HG03342 (cell line): Measurements from ENCODE around the gene ST8SIA5.

Experiments used
- ATAC-seq: cut with Tn5 transposase; IDR thresholded peaks from one replicate; pipeline ENCODE4 v1.9.1; 2021; ENCODE audit warnings: mild to moderate bottlenecking, moderate library complexity; ENCODE audit not compliant: unreplicated experiment

Gene ST8SIA5

GRCh38 chr18:46715062-46715461, 41.8 kb downstream of the ST8SIA5 start:
- no peak for ATAC-seq

GRCh38 chr18:46712406-46712805, 44.4 kb downstream of the ST8SIA5 start:
- no peak for ATAC-seq

DNA sequence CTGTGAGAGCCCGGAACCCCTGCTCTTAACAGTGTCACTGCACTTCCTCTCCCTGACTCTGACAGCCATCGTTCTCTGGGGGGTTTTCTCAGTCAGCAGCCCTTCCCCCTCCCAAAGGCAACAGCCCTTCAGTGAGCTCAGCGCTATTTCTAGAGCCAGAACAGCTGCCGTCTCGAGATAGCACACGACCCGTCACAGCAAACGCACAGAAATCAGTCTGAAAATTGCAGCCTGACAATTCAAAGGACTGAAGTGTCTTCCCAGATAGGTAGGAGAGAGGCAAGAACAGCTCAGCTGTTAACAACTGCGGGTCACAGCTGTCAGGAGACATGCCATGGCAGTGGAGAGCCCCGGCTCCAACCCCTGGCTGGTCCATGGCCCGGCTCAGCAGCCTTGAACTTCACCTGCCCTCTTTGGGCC, 45.4 kb downstream of the ST8SIA5 start:
- ATAC-seq, result peak; percentile 83

- no peak for ATAC-seq
Measured at GRCh38 chr18:46706968-46707367, 49.9 kb downstream of the ST8SIA5 start.

DNA sequence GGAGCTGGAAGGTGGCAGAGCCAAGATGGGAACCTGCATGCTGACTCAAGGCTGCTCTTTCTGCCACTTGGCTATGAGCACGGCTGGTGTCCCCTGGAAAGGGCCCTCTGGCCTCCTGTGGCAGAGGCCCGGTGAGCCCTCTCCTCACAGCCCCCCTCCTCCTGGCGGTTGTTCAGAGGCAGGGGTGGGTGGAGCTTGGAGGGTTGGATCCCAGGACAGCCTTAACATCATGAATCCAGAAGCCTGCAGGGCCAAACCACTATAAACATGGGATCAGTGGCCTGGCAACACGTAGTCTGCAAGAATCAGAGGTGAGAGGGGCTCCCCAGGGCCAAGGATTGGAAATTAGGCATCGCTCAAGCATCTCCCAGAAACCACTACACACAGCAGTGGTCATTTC, 51.3 kb downstream of the ST8SIA5 start:
- no peak for ATAC-seq

GRCh38 chr18:46704816-46705215, 52.0 kb downstream of the ST8SIA5 start:
- no peak for ATAC-seq

DNA sequence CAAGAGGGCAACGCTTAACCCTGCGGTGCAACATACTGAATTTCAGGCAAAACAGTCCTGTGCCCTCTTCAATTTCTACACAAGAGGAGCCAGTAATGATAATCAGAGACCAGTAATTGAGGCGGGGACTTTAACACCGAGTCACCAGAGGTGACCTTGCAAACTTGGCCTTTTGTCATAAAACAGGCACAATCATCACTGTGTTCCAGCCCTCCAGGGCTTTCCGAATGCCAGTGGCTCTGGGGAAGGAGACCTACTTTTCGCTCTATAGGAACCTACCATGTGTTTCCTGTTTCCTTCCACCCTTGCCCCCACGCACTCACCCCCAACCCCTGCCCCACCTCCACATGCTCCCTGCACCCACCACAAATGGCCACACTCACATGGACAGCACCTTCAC, 52.7 kb downstream of the ST8SIA5 start:
- no peak for ATAC-seq

- ATAC-seq, result no peak
Measured at GRCh38 chr18:46702471-46702870, 54.4 kb downstream of the ST8SIA5 start.

DNA sequence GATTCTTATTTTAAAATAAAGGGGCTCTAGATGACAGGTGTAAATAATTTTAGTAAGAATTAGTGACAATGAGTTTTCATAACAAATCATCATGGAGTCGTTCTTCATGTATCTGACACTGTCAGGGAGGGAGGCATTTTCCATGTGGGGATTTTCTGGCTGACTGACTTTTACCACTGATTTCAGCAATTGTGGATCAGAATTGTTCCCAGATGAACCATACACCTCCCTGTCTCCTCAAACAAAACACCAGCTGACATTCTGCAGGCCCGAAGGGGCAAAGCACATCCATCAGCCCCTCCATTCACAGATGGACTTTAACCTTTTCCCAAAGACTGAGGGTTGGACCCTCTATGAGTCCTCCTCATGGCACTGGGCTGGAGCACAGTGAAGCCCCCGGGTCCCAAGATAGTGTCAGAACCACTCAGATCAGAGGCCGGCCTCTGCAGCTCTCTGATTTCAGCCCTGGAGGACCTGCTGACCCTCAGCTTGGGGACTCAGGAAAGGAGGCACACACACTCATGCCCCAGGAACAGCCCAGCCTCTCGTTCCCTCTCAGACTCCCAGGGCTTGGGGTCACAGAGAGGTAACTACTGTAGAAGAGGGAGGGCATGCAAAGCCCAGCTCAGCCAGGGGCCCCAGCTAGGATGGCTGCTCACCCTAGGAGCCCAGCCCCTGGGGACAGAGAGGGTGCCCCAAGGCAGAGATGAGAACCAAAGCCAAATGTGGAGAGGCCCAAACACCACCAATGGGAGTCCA, 56.6 kb downstream of the ST8SIA5 start:
- ATAC-seq, result no peak

- ATAC-seq, result no peak
Measured at GRCh38 chr18:46696702-46697101, 60.2 kb downstream of the ST8SIA5 start.

GRCh38 chr18:46696268-46696667, 60.6 kb downstream of the ST8SIA5 start:
- ATAC-seq, result no peak

GRCh38 chr18:46693996-46694395, 62.9 kb downstream of the ST8SIA5 start:
- ATAC-seq, result no peak

DNA sequence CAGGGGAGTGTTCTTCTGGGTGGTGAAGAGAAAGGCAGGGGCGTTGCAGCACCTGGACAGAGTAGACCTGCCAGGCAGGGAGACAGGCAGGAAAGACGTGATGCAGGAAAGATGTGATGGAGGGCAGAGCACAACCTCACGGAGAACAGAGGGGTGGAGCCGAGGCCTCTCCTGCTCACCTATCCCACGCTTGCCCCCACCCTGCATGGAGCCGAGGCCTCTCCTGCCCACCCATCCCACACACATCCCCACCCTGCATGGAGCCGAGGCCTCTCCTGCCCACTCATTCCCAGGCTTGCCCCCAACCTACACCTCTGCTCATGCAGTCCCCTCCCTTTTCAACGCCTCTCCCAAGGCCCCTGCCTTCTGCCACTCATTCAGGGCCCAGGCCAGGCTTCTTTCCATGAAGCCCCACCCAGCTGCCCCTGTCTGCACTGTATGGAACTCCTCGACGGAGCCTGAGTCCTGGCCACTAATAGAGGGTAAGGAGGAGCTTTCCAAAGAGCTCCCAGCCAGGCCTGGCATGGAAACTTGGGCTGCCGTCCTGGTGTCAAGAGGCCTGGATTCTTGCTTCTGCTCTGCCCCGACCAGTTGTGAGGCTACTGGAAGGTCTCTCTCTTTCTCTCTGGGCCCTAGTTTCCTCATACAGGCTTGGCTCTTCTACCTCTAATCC, 67.9 kb downstream of the ST8SIA5 start:
- ATAC-seq, result no peak

GRCh38 chr18:46686186-46686585, 70.7 kb downstream of the ST8SIA5 start:
- ATAC-seq, result no peak

GRCh38 chr18:46683252-46683651, 73.6 kb downstream of the ST8SIA5 start:
- no peak for ATAC-seq

GRCh38 chr18:46680784-46681695, 75.8 kb downstream of the ST8SIA5 start:
- ATAC-seq, result peak; percentile 72

- ATAC-seq, result no peak
Measured at GRCh38 chr18:46679846-46680598, 76.8 kb downstream of the ST8SIA5 start.

- no peak for ATAC-seq
Measured at GRCh38 chr18:46678785-46679399, 78.0 kb downstream of the ST8SIA5 start.

DNA sequence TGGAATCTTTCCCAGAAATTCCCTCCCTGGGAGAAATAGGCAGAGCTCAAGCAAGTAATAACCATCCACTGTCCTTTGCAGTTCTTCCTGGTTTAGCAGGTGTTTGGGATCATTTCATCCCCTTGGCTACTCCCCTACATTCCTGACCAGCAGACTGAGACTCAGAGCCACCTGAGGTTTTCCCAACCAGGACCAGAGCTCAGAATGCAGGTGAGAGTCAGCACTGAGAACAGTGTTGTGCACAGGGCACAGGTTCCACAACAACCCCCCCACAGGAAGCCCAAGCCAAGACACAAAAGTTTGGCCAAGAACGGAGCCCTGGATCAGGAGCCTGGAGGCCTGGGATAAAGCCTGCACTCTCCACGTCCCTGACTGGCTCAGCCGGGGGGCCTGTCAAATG, 78.8 kb downstream of the ST8SIA5 start:
- ATAC-seq, result no peak

- ATAC-seq, result no peak
Measured at GRCh38 chr18:46677611-46678010, 79.2 kb downstream of the ST8SIA5 start.
